ENCODE data around the gene COA4.

Gene COA4

GRCh38 chr11:73878771-73879170, 2.1 kb upstream of the COA4 start:
- Histone ChIP-seq H3K4me1 (ENCODE audit: insufficient read depth, low read length) (peaks cover 8% of the 10 kb centered on the region), H3K9me3 (ENCODE audit: control insufficient read depth, insufficient read depth, low read length) (no peaks in the 10 kb centered on the region), H3K9ac (ENCODE audit: low read depth, low read length) (no peak overlapping the region), H3K36me3 (ENCODE audit: insufficient read depth, low read length) (peaks cover 13% of the 10 kb centered on the region; the same call in 1 of the 2 replicates)

DNA sequence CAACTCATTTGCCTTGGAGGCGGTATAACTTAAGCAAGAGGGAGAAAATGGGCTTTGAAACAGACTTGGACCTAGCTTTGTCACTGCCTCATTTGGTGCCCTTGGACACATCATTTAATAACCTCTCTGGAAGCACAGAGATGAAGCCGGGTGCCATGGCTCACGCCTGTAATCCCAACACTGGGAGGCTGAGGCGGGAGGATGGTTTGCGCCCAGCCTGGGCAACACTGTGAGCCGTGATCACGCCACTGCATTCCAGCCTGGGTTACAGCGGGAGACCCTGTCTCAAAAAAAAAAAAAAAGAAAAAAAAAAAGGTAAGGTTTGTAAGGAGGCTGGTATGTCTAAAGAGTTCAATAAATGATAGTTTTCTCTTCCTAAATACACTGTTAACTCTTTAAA, 806 bp downstream of the COA4 start:
- peaks cover 8% of the 10 kb centered on the region for H3K4me1 ChIP-seq (ENCODE audit: insufficient read depth, low read length)
- H3K36me3 ChIP-seq (ENCODE audit: insufficient read depth, low read length) = peaks cover 18% of the 10 kb centered on the region
- no peaks in the 10 kb centered on the region for H3K9me3 ChIP-seq (ENCODE audit: control insufficient read depth, insufficient read depth, low read length)
- H3K9ac ChIP-seq (ENCODE audit: low read depth, low read length) = peak overlapping the region; percentile 74

- Histone ChIP-seq H3K9me3 (ENCODE audit: control insufficient read depth, insufficient read depth, low read length) (no peaks in the 10 kb centered on the region), H3K36me3 (ENCODE audit: insufficient read depth, low read length) (peaks cover 18% of the 10 kb centered on the region)
Observed at GRCh38 chr11:73875380-73875779, 1.3 kb downstream of the COA4 start.

DNA sequence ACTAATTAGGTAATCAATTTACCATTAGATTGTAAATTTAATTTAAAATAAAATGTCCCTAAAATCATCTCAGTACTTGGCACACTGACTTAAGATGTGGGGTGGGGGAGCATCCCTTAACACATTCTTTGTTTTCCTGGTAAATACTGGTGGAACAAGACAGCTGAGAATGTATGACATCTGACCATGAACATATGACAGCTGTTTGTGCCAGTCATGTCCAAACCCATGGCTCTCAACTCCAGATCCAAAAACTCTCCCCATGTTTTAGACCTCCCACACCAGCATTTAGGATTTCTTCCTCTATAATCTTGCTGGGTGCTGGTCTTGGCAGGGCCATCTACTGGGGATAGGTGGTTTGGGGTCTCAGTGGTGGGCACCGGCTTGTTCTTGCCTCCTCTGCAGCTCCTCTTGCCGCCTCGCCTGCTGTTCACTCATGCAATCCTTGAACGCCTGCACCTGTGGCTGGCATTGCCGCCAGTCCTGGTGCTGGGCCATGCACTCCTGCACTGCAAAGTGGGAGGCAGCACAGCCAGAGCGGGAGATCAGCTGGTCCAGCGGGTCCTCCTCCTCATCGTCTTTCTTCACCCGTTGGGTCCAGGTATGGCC, 3.8 kb downstream of the COA4 start:
- Histone ChIP-seq H3K9ac (ENCODE audit: low read depth, low read length) (no peak overlapping the region), H3K4me1 (ENCODE audit: insufficient read depth, low read length) (peaks cover 8% of the 10 kb centered on the region), H3K36me3 (ENCODE audit: insufficient read depth, low read length) (peaks cover 16% of the 10 kb centered on the region), H3K9me3 (ENCODE audit: control insufficient read depth, insufficient read depth, low read length) (no peaks in the 10 kb centered on the region)

More at GRCh38 chr11:73875380-73875779, 1.3 kb downstream of the COA4 start:
- Histone ChIP-seq H3K9ac (ENCODE audit: low read depth, low read length) (peak overlapping the region; percentile 74), H3K4me1 (ENCODE audit: insufficient read depth, low read length) (peaks cover 8% of the 10 kb centered on the region)

GRCh38 chr11:73870261-73870660, 6.4 kb downstream of the COA4 start:
- Histone ChIP-seq H3K4me1 (ENCODE audit: insufficient read depth, low read length) (peaks cover 6% of the 10 kb centered on the region), H3K36me3 (ENCODE audit: insufficient read depth, low read length) (peaks cover 11% of the 10 kb centered on the region), H3K9ac (ENCODE audit: low read depth, low read length) (no peak overlapping the region), H3K9me3 (ENCODE audit: control insufficient read depth, insufficient read depth, low read length) (no peaks in the 10 kb centered on the region)

DNA sequence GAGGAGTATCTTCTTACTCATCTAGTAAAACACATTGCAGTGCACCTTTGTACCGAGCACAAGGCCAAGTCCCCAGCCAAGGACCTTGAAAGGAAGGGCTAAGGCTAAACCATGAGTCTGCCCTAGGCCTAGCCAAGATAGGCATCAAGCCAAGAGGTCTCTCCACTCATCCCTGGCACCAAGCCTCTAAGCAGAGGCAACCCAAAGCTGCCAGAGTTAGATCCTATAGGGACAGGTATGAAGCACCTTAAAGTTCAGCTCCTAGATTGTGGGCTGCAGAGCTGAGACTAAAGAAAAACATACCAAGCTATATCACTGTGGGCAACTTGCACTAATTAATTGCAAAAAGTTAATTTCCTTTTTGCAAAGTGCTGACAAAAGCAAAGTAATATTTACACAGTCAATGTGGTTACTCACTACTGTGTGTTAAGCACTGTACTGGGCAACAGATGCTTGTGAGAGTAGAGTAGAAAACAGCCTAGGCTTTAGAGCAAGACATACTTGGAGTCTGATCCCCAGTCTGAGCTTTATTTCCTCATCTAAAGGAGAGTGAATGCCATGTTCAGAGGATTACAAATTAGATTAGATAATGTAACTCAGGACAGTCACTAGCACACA, 7.2 kb downstream of the COA4 start:
- Histone ChIP-seq H3K9me3 (ENCODE audit: control insufficient read depth, insufficient read depth, low read length) (no peaks in the 10 kb centered on the region), H3K4me1 (ENCODE audit: insufficient read depth, low read length) (peaks cover 3% of the 10 kb centered on the region), H3K36me3 (ENCODE audit: insufficient read depth, low read length) (peaks cover 9% of the 10 kb centered on the region; the same call in 1 of the 2 replicates), H3K9ac (ENCODE audit: low read depth, low read length) (no peak overlapping the region)

- Histone ChIP-seq H3K4me1 (ENCODE audit: insufficient read depth, low read length) (peaks cover 3% of the 10 kb centered on the region), H3K36me3 (ENCODE audit: insufficient read depth, low read length) (peaks cover 4% of the 10 kb centered on the region; the same call in 1 of the 2 replicates), H3K9me3 (ENCODE audit: control insufficient read depth, insufficient read depth, low read length) (no peaks in the 10 kb centered on the region), H3K9ac (ENCODE audit: low read depth, low read length) (no peak overlapping the region)
Observed at GRCh38 chr11:73866586-73866996, 10.1 kb downstream of the COA4 start.

DNA sequence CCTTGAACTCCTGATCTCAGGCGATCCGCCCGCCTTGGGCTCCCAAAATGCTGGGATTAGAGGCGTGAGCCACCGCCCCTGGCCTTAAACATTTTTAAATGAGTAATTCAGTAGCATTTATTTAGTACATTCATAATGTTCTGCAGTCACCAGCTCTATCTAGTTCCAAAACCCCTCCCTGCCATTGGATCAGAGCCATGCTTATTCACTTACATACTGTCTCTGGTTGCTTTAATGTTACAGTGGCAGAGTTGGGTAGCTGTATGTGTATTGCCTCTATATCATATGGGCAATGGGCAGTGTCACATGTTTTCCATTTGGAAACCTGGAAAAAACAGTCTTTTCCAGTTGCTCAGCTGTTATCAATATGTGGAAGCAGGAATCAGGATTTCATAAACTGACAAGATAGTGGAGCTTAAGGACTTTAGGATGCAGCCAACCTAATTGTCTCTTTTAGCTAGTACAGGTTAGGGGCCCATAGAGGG, 10.5 kb downstream of the COA4 start:
- H3K9ac ChIP-seq (ENCODE audit: low read depth, low read length) = no peak overlapping the region
- no peaks in the 10 kb centered on the region for H3K9me3 ChIP-seq (ENCODE audit: control insufficient read depth, insufficient read depth, low read length)
- peaks cover 3% of the 10 kb centered on the region for H3K4me1 ChIP-seq (ENCODE audit: insufficient read depth, low read length)
- peaks cover 4% of the 10 kb centered on the region; the same call in 1 of the 2 replicates for H3K36me3 ChIP-seq (ENCODE audit: insufficient read depth, low read length)

- Histone ChIP-seq H3K4me1 (ENCODE audit: insufficient read depth, low read length) (peaks cover 3% of the 10 kb centered on the region), H3K36me3 (ENCODE audit: insufficient read depth, low read length) (peaks cover 4% of the 10 kb centered on the region; the same call in 1 of the 2 replicates), H3K9ac (ENCODE audit: low read depth, low read length) (no peak overlapping the region), H3K9me3 (ENCODE audit: control insufficient read depth, insufficient read depth, low read length) (no peaks in the 10 kb centered on the region)
Observed at GRCh38 chr11:73862986-73863385, 13.7 kb downstream of the COA4 start.

GRCh38 chr11:73860202-73860601, 16.4 kb downstream of the COA4 start:
- peaks cover 7% of the 10 kb centered on the region; the same call in 1 of the 2 replicates for H3K4me1 ChIP-seq (ENCODE audit: insufficient read depth, low read length)
- peaks cover 4% of the 10 kb centered on the region; the same call in 1 of the 2 replicates for H3K36me3 ChIP-seq (ENCODE audit: insufficient read depth, low read length)
- no peak overlapping the region for H3K9ac ChIP-seq (ENCODE audit: low read depth, low read length)

GRCh38 chr11:73859671-73860070, 17.0 kb downstream of the COA4 start:
- peaks cover 7% of the 10 kb centered on the region; the same call in 1 of the 2 replicates for H3K4me1 ChIP-seq (ENCODE audit: insufficient read depth, low read length)
- no peak overlapping the region for H3K9ac ChIP-seq (ENCODE audit: low read depth, low read length)
- no peaks in the 10 kb centered on the region for H3K9me3 ChIP-seq (ENCODE audit: control insufficient read depth, insufficient read depth, low read length)
- peaks cover 4% of the 10 kb centered on the region; the same call in 1 of the 2 replicates for H3K36me3 ChIP-seq (ENCODE audit: insufficient read depth, low read length)

More at GRCh38 chr11:73860202-73860601, 16.4 kb downstream of the COA4 start:
- no peaks in the 10 kb centered on the region for H3K9me3 ChIP-seq (ENCODE audit: control insufficient read depth, insufficient read depth, low read length)

- no peak overlapping the region for H3K9ac ChIP-seq (ENCODE audit: low read depth, low read length)
- H3K9me3 ChIP-seq (ENCODE audit: control insufficient read depth, insufficient read depth, low read length) = no peaks in the 10 kb centered on the region
Observed at GRCh38 chr11:73856031-73856567, 20.5 kb downstream of the COA4 start.

DNA sequence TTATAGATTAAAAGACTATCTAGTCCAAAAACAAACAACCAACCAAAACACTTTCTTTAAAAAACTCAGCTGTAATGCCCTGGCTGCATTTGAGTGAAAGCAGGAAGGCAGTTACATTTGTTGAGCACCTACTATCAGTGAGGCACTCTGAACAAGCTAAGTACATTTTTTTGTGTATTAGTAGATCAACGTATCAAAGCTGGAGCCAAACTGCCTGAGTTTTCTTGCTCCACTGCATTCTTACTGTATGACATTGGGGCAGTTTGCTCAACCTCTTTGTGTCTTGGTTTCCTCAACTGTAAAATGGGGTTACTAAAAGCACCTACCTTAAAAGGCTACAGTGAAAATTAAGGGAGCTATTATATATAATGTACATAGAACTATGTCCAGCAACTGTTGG, 22.0 kb downstream of the COA4 start:
- no peaks in the 10 kb centered on the region for H3K9me3 ChIP-seq (ENCODE audit: control insufficient read depth, insufficient read depth, low read length)
- H3K36me3 ChIP-seq (ENCODE audit: insufficient read depth, low read length) = no peaks in the 10 kb centered on the region; the same call in 1 of the 2 replicates
- H3K4me1 ChIP-seq (ENCODE audit: insufficient read depth, low read length) = peaks cover 7% of the 10 kb centered on the region; the same call in 1 of the 2 replicates
- H3K9ac ChIP-seq (ENCODE audit: low read depth, low read length) = no peak overlapping the region

More at GRCh38 chr11:73856031-73856567, 20.5 kb downstream of the COA4 start:
- peaks cover 7% of the 10 kb centered on the region; the same call in 1 of the 2 replicates for H3K4me1 ChIP-seq (ENCODE audit: insufficient read depth, low read length)
- no peaks in the 10 kb centered on the region; the same call in 1 of the 2 replicates for H3K36me3 ChIP-seq (ENCODE audit: insufficient read depth, low read length)

- H3K4me1 ChIP-seq (ENCODE audit: insufficient read depth, low read length) = peaks cover 7% of the 10 kb centered on the region; the same call in 1 of the 2 replicates
- H3K9me3 ChIP-seq (ENCODE audit: control insufficient read depth, insufficient read depth, low read length) = no peaks in the 10 kb centered on the region
- no peak overlapping the region for H3K9ac ChIP-seq (ENCODE audit: low read depth, low read length)
- no peaks in the 10 kb centered on the region; the same call in 1 of the 2 replicates for H3K36me3 ChIP-seq (ENCODE audit: insufficient read depth, low read length)
Observed at GRCh38 chr11:73852049-73852448, 24.6 kb downstream of the COA4 start.

Data from ES-I3 (cell line).